ENCODE measurements around the gene DCXR. TPM values are rescaled to one million over a fixed set of nuclear protein-coding genes. Genes with fewer than 3 reads are reported as not detected.

DCXR gene
- total and polyA plus RNA-seq, 2 donors (not counting 3 experiments of a cell fraction or from before 2014, with no cell fraction given) = 93.0 to 178 TPM

DNA sequence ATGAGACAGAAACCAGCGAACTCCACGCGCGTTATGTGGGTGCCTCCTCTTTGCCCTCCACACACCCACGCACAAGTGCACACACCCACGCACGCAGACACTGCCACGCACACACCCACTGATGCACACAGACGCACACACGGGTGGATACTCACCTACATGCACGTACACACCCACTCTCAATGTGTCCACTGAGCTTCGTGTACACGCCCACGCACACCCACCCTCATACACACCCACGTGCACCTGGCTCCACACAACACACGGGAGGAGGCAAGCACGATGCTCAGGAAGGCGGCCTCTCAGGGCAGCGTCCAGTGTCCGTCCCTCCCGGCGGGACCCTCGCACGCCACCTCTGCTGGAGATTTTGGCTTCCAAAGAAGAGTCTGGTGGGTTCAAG is 9.9 kb upstream of the DCXR start:
- dilution Hi-C loops (cut with MboI; ENCODE audit: extremely low pct_ligation_motif_present, low sequenced_read_pairs) (no loop called here), intact Hi-C loops (cut with micrococcal nuclease) (no loop called here)
- Histone ChIP-seq H3K4me1 (ENCODE audit: control insufficient read depth, extremely low read depth, insufficient read depth, low read length) (peaks cover 8% of the 10 kb centered on the region), H3K9me1 (replicated peaks; ENCODE audit: control insufficient read depth, extremely low read depth, insufficient read depth, low read length) (no peaks in the 10 kb centered on the region), H2AFZ (ENCODE audit: low read depth, low read length) (no peak overlapping the region), H3K27ac (ENCODE audit: insufficient read depth, low read depth, low read length) (no peak overlapping the region), H3K27me3 (ENCODE audit: control insufficient read depth in 2 of 2, insufficient read depth in 2 of 2, low read length in 2 of 2) (no peaks in the 10 kb centered on the region), H3K36me3 (ENCODE audit: control insufficient read depth in 2 of 2, extremely low read depth in 1 of 2, insufficient read depth in 2 of 2, low read length in 2 of 2) (peaks cover 0 to 7% of the 10 kb centered on the region in 2 experiments), H3K79me2 (ENCODE audit: control insufficient read depth, insufficient read depth, low read length) (peaks cover 3% of the 10 kb centered on the region), H3K9me3 (replicated peaks; ENCODE audit: control insufficient read depth, insufficient read depth, low read length) (no peaks in the 10 kb centered on the region), H3K4me2 (ENCODE audit: insufficient read depth, low read length) (no peak overlapping the region), H3K9ac (replicated peaks; ENCODE audit: extremely low read depth, insufficient read depth, low read length) (no peak overlapping the region), H3K4me3 (replicated peaks in 1 of 3; ENCODE audit: insufficient read depth in 1 of 3, low read depth in 1 of 3, low read length in 3 of 3) (no peak overlapping the region), H4K20me1 (replicated peaks; ENCODE audit: control insufficient read depth, extremely low read depth, insufficient read depth, low read length) (no peaks in the 10 kb centered on the region)
- ChIA-PET POLR2A (no interaction called here), CTCF (interaction anchor here (0.8 kb wide), 1 partner anchor 10 kb away, joined by 4 read pairs; the partner anchor contains the start of gene DCXR)
- TF ChIP-seq POLR2A (IDR thresholded peaks at IDR 0.05; ENCODE audit: low read depth, low read length) (no peak), MYC (IDR thresholded peaks at IDR 0.05; ENCODE audit: low read depth, low read length) (no peak), CTCF (IDR thresholded peaks at IDR 0.05; ENCODE audit: extremely low read depth in 1 of 2, insufficient read depth in 1 of 2, low read depth in 1 of 2, low read length in 2 of 2) (no peak), POLR2AphosphoS5 (IDR thresholded peaks at IDR 0.05; ENCODE audit: insufficient read depth, low read depth, low read length) (no peak), FOS (IDR thresholded peaks at IDR 0.05; ENCODE audit: borderline replicate concordance, insufficient read depth, low read length) (no peak), GATA2 (IDR thresholded peaks at IDR 0.05; ENCODE audit: insufficient read depth, insufficient read length, low read depth, low read length) (no peak), JUN (IDR thresholded peaks at IDR 0.05; ENCODE audit: borderline replicate concordance, insufficient read depth, insufficient read length, low read depth) (no peak), EZH2 (IDR thresholded peaks at IDR 0.05; ENCODE audit: borderline replicate concordance, low read depth, low read length, severe bottlenecking) (no peak)
- TF ChIP-seq, protein P1, sequence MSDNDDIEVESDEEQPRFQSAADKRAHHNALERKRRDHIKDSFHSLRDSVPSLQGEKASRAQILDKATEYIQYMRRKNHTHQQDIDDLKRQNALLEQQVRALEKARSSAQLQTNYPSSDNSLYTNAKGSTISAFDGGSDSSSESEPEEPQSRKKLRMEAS (IDR thresholded peaks at IDR 0.05; ENCODE audit: insufficient read depth, insufficient read length) = no peak
- no TSS peak for BruUV-seq (replicated peaks)
- DNase-seq (ENCODE audit: low read depth, low spot score) = no peak
- no peak for FAIRE-seq

All from endothelial cell of umbilical vein (primary cell).